Kidney (tissue), 14 donors: Measurements from ENCODE around the gene KIF5A. TPM values are rescaled to one million over a fixed set of nuclear protein-coding genes. Genes with fewer than 3 reads are reported as not detected.

Experiments
- DNase-seq, 5 donors: peaks; one replicate each; pipeline ENCODE4 v3.0.0-alpha.2; 2013 to 2020
- FAIRE-seq: peaks from 2 replicates; lab custom pipeline; 2012; peaks lifted over from hg19 to GRCh38; lab: Jason Lieb, UNC
- H3K27ac ChIP-seq, 2 donors: one replicate each; pipeline ENCODE4 v1.7.0; 2013; ENCODE audit warnings: low read depth in 2 of 2, low read length in 2 of 2, inconsistent platforms in 1 of 2
- H3K27me3 ChIP-seq: one replicate; pipeline ENCODE4 v1.7.1; 2013; ENCODE audit warnings: low read length, inconsistent platforms; ENCODE audit not compliant: control insufficient read depth, insufficient read depth
- H3K36me3 ChIP-seq, 3 donors: one replicate each; pipeline versions ENCODE4 v1.7.0 to v1.7.1; 2013; ENCODE audit warnings: low read length in 3 of 3, control low read depth in 1 of 3, inconsistent platforms in 1 of 3; ENCODE audit not compliant: insufficient read depth in 3 of 3, control insufficient read depth in 2 of 3
- H3K4me1 ChIP-seq, 3 donors: one replicate each; pipeline versions ENCODE4 v1.7.0 to v1.7.1; 2013; ENCODE audit warnings: low read length in 3 of 3, inconsistent platforms in 1 of 3, low read depth in 1 of 3; ENCODE audit not compliant: control insufficient read depth in 2 of 3, insufficient read depth in 2 of 3
- H3K4me3 ChIP-seq, 3 donors: one replicate each; pipeline versions ENCODE4 v1.7.0 to v1.8.1; 2013; ENCODE audit warnings: low read length in 3 of 3, control low read depth in 1 of 3, inconsistent platforms in 1 of 3
- H3K9ac ChIP-seq, 3 donors: one replicate each; pipeline versions ENCODE4 v1.7.0 to v1.7.1; 2013; ENCODE audit warnings: low read length in 3 of 3, control low read depth in 1 of 3, inconsistent platforms in 1 of 3
- H3K9me3 ChIP-seq, 3 donors: one replicate each; pipeline versions ENCODE4 v1.7.0 to v1.7.1; 2013; ENCODE audit warnings: low read length in 3 of 3, control low read depth in 1 of 3, inconsistent platforms in 1 of 3; ENCODE audit not compliant: control insufficient read depth in 2 of 3, insufficient read depth in 1 of 3
- CTCF ChIP-seq: IDR thresholded peaks from 3 replicates; pipeline ENCODE4 v1.5.1; 2012; ENCODE audit warnings: mild to moderate bottlenecking, moderate library complexity, borderline replicate concordance; ENCODE audit not compliant: insufficient read depth; ENCODE audit errors: extremely low read depth
- intact Hi-C: fragments of 100-400 bp; cut with DNase I; formaldehyde crosslinking; loops from one replicate; pipeline ENCODE4 v1.11.1; 2022
- polyA plus RNA-seq: library from polyadenylated mRNA; stranded (reverse); fragments of 350-450 nt; fragmentation: Illumina TruSeq; extraction: RNeasy Lipid Tissue Mini Kit (QIAGEN cat#74804); gene quantifications from one replicate; pipeline ENCODE4 v1.2.3, GENCODE V29; 2014; ENCODE audit warnings: low read depth, low replicate concordance; ENCODE audit not compliant: insufficient read depth
- total RNA-seq: library from RNA; stranded (reverse); fragmentation: NEBNext Ultra II Directional; extraction: Animal tissue kit (Norgen Biotek cat#: 25700); gene quantifications from one replicate; pipeline ENCODE4 v1.2.1, GENCODE V29; 2021
- donor health status: control.
- donor health status: control.
- donor health status: control.
- donor health status: control.
- donor health status: control.
- donor health status: DM: yes; HTN: yes; CAD: no.
- donor health status: Normal renal cell carcinoma (clear cell type).

KIF5A gene
- total and polyA plus RNA-seq, 2 donors from 2014 or later = 0.69 to 1.3 TPM

DNA sequence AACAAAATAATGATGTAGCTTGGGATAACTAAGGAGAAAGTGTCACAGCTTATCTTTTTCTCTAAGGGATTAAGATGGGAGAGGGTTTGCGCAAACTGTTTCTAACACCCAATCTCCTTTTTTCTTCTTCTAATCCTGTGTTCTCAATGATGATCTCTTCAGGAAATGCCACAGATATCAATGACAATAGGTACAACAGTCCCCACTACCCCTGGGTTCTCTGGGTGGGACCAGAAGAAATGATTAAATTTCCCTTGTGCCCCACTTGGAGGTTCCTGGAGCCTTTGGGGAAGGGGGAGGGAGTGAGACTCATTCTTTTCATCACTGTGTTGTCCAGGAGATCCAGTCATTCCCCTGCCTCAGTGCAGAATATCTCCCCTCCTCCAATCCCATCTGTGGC lies 32.6 kb downstream of the KIF5A start:
- no peaks in the 10 kb centered on the region for H3K4me1 ChIP-seq
- H3K27me3 ChIP-seq = no peaks in the 10 kb centered on the region
- no peak overlapping the region for H3K9ac ChIP-seq
- no peak overlapping the region for H3K4me3 ChIP-seq
- no peak for TF ChIP-seq CTCF
- no peaks in the 10 kb centered on the region for H3K9me3 ChIP-seq
- DNase-seq (no peak), FAIRE-seq (no peak)
- no peak overlapping the region for H3K27ac ChIP-seq
- intact Hi-C loops = loop anchor here (5.0 kb wide), 1 partner anchor 40 kb away; no protein-coding TSS in a partner anchor
- H3K36me3 ChIP-seq = no peaks in the 10 kb centered on the region

DNA sequence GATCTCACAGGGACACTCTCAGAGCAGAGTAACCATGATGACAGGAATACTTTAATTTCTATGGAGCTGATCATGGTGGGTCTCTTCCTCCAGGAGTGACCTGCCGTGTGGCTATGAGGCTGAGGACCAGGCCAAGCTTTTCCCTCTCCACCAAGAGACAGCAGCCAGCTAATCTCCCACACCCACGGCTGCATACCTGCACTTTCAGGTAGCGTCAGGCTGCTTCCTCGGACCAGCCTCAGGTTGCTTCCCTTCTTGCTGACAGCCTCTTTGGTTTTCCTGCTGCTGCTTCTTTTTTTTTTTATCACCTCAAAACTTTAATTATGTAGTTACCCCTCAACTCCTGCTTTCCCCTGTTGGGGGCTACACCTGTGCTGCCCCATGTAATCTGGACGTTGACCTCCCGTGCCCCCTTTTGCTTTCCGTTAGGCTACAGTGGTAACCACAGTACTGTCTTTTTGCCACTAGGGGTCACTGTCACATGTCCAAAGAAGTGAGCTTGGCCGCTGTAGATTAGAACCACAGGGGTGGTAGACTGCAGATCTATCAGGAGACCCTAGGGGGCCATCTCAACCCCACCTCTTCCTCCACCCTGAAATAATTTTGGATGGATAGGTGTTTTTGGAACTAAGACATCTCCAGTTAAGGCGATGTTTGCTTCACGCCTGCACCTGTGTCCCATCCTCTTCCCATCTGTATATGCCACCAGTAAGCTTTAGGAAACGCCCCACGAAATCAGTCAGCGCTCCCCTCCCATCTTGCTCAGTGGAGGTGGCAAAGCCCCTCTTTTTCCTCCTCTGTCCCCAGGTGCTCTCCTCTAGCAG lies 33.4 kb downstream of the KIF5A start:
- Histone ChIP-seq H3K9me3 (no peaks in the 10 kb centered on the region), H3K4me1 (no peaks in the 10 kb centered on the region), H3K4me3 (no peak overlapping the region), H3K27me3 (no peaks in the 10 kb centered on the region), H3K27ac (no peak overlapping the region), H3K36me3 (no peaks in the 10 kb centered on the region), H3K9ac (no peak overlapping the region)
- DNase-seq = peak in 4 of 5 donors; percentile 76 to 90 (median 84)
- intact Hi-C loops = loop anchor here (5.0 kb wide), 1 partner anchor 39 kb away; no protein-coding TSS in a partner anchor
- peak; percentile 98 for TF ChIP-seq CTCF
- FAIRE-seq = no peak

GRCh38 chr12:57584050-57584449 lies 34.2 kb downstream of the KIF5A start:
- FAIRE-seq = no peak
- no peak overlapping the region for H3K27ac ChIP-seq
- H3K4me3 ChIP-seq = no peak overlapping the region
- H3K4me1 ChIP-seq = no peaks in the 10 kb centered on the region
- DNase-seq = no peak
- no peak for TF ChIP-seq CTCF
- H3K27me3 ChIP-seq = no peaks in the 10 kb centered on the region
- H3K9ac ChIP-seq = no peak overlapping the region
- no peaks in the 10 kb centered on the region for H3K9me3 ChIP-seq
- intact Hi-C loops = loop anchor here (5.0 kb wide), 1 partner anchor 38 kb away; no protein-coding TSS in a partner anchor
- no peaks in the 10 kb centered on the region for H3K36me3 ChIP-seq
